WTC11 (cell line): ENCODE results near the gene SLX4. TPM values are rescaled to one million over a fixed set of nuclear protein-coding genes. Genes with fewer than 3 reads are reported as not detected.
A peak's percentile ranks its signal among the peaks of the same experiment; 100 is the strongest.

Experiments
- ATAC-seq: fragments of 200-7000 bp; cut with Tn5 transposase; 2 replicates; pipeline ENCODE4 v1.10.0; 2021; ENCODE audit warnings: mild to moderate bottlenecking, moderate library complexity
- CTCF ChIA-PET: fragments of 300-600 bp; sonication (Branson Sonifier 250); formaldehyde crosslinking; loops from one replicate; lab custom pipeline; 2021; ENCODE audit warnings: antibody characterized with exemption; lab: Charles Lee
- POLR2A ChIA-PET: fragments of 350-600 bp; sonication (Branson Sonifier 250); formaldehyde crosslinking; loops from one replicate; lab custom pipeline; 2021; ENCODE audit warnings: antibody characterized with exemption; lab: Charles Lee
- DNase-seq: peaks from one replicate; pipeline ENCODE4 v3.0.0; 2021; ENCODE audit warnings: low spot score
- H3K27ac Mint-ChIP-seq: 2 replicates; pipeline ENCODE4 v1.8.0; 2021; ENCODE audit warnings: mixed read lengths
- H3K27me3 Mint-ChIP-seq: 2 replicates; pipeline ENCODE4 v1.8.0; 2021; ENCODE audit warnings: low read depth, mild to moderate bottlenecking, moderate library complexity, mixed read lengths
- H3K36me3 Mint-ChIP-seq: 2 replicates; pipeline ENCODE4 v1.8.0; 2021; ENCODE audit warnings: mixed read lengths
- H3K4me1 Mint-ChIP-seq: 2 replicates; pipeline ENCODE4 v1.8.0; 2022; ENCODE audit warnings: mixed read lengths
- H3K4me3 Mint-ChIP-seq: 2 replicates; pipeline ENCODE4 v1.8.0; 2021; ENCODE audit warnings: mild to moderate bottlenecking, moderate library complexity, mixed read lengths
- H3K9me3 Mint-ChIP-seq: 2 replicates; pipeline ENCODE4 v1.8.0; 2021; ENCODE audit warnings: mixed read lengths
- EMX1 ChIP-seq: fragments of 250-450 bp; sonication (Bioruptor Pico); IDR thresholded peaks from 2 replicates; pipeline ENCODE4 v1.8.0; 2021; ENCODE audit warnings: mild to moderate bottlenecking
- GABPB1 ChIP-seq: sonication (generic); formaldehyde crosslinking; IDR thresholded peaks from 2 replicates; pipeline ENCODE4 v1.8.1; 2023; ENCODE audit warnings: mild to moderate bottlenecking, missing genetic modification reagents
- HMGA2 ChIP-seq: fragments of 250-450 bp; sonication (Bioruptor Pico); IDR thresholded peaks from 2 replicates; pipeline ENCODE4 v1.4.0; 2021; ENCODE audit warnings: mild to moderate bottlenecking, moderate library complexity
- NR1H2 ChIP-seq: sonication (generic); formaldehyde crosslinking; IDR thresholded peaks from 2 replicates; pipeline ENCODE4 v1.9.0; 2021; ENCODE audit warnings: mild to moderate bottlenecking, moderate library complexity, missing genetic modification reagents
- OVOL2 ChIP-seq: fragments of 250-450 bp; sonication (Bioruptor Pico); IDR thresholded peaks from 2 replicates; pipeline ENCODE4 v1.9.0; 2021; ENCODE audit warnings: mild to moderate bottlenecking, borderline replicate concordance
- SP1 ChIP-seq: sonication (generic); formaldehyde crosslinking; conservative IDR thresholded peaks from 2 replicates; pipeline ENCODE4 v1.8.1; 2022; ENCODE audit warnings: missing genetic modification reagents
- ZBTB21 ChIP-seq: sonication (generic); formaldehyde crosslinking; IDR thresholded peaks from 2 replicates; pipeline ENCODE4 v1.8.1; 2023; ENCODE audit warnings: mild to moderate bottlenecking, missing genetic modification reagents, borderline replicate concordance
- ZNF423 ChIP-seq: fragments of 250-450 bp; sonication (Bioruptor Pico); IDR thresholded peaks from 2 replicates; pipeline ENCODE4 v2.1.2; 2022; ENCODE audit warnings: mild to moderate bottlenecking, moderate library complexity
- total RNA-seq: library from RNA; stranded (reverse); gene quantifications from 3 replicates; pipeline ENCODE4 v1.2.3, GENCODE V29; 2021
- TF ChIP-seq, protein P1 (sequence below): sonication (generic); formaldehyde crosslinking; IDR thresholded peaks from 2 replicates; pipeline ENCODE4 v1.8.0; 2022; ENCODE audit warnings: mild to moderate bottlenecking, missing genetic modification reagents
- TF ChIP-seq, protein P2 (sequence below): sonication (generic); formaldehyde crosslinking; IDR thresholded peaks from 2 replicates; pipeline ENCODE4 v1.8.0; 2023; ENCODE audit warnings: mild to moderate bottlenecking, missing genetic modification reagents
- TF ChIP-seq, protein P3 (sequence below): sonication (generic); formaldehyde crosslinking; IDR thresholded peaks from 2 replicates; pipeline ENCODE4 v1.8.0; 2022; ENCODE audit warnings: mild to moderate bottlenecking, missing genetic modification reagents
- TF ChIP-seq, protein P4 (sequence below): sonication (generic); formaldehyde crosslinking; IDR thresholded peaks from 2 replicates; pipeline ENCODE4 v1.8.1; 2022; ENCODE audit warnings: mild to moderate bottlenecking, moderate library complexity, missing genetic modification reagents
- TF ChIP-seq, protein P5 (sequence below): sonication (generic); formaldehyde crosslinking; conservative IDR thresholded peaks from 2 replicates; pipeline ENCODE4 v1.8.1; 2023; ENCODE audit warnings: mild to moderate bottlenecking, low read depth, missing genetic modification reagents, moderate library complexity
- TF ChIP-seq, protein P6 (sequence below): sonication (generic); formaldehyde crosslinking; IDR thresholded peaks from 2 replicates; pipeline ENCODE4 v1.8.0; 2023; ENCODE audit warnings: missing genetic modification reagents, mild to moderate bottlenecking, borderline replicate concordance
- TF ChIP-seq, protein P7 (sequence below): sonication (generic); formaldehyde crosslinking; IDR thresholded peaks from 2 replicates; pipeline ENCODE4 v1.8.1; 2022; ENCODE audit warnings: low read depth, missing genetic modification reagents, borderline replicate concordance

Gene SLX4
- total RNA-seq, 1 experiment from 2014 or later: 16.7 TPM

DNA sequence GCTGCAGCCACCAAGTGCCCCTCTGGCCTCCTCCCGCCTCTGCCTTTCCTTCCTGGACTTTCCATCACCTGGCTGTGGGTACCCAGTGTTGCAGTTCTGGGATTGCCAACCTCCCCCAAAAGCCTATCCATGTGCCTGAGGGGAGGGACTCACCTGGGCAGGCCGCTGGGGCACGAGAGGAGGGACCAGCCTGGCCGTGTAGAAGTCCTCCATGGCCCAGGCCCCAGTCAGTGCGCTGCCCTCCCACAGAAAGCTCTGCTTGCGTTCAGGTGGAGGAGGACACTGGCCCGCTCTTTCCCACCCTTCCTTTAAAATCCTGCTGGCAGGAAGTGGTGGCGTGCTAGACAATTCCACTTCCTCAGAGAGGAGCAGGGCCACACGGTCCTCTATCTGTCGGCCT, 14.2 kb downstream of the SLX4 start (continued):
- TF ChIP-seq, protein P1, sequence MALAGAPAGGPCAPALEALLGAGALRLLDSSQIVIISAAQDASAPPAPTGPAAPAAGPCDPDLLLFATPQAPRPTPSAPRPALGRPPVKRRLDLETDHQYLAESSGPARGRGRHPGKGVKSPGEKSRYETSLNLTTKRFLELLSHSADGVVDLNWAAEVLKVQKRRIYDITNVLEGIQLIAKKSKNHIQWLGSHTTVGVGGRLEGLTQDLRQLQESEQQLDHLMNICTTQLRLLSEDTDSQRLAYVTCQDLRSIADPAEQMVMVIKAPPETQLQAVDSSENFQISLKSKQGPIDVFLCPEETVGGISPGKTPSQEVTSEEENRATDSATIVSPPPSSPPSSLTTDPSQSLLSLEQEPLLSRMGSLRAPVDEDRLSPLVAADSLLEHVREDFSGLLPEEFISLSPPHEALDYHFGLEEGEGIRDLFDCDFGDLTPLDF: no peak
- no peak for TF ChIP-seq ZNF423 (CRISPR knock-in tag)
- TF ChIP-seq, all 79 proteins: peak for 0

DNA sequence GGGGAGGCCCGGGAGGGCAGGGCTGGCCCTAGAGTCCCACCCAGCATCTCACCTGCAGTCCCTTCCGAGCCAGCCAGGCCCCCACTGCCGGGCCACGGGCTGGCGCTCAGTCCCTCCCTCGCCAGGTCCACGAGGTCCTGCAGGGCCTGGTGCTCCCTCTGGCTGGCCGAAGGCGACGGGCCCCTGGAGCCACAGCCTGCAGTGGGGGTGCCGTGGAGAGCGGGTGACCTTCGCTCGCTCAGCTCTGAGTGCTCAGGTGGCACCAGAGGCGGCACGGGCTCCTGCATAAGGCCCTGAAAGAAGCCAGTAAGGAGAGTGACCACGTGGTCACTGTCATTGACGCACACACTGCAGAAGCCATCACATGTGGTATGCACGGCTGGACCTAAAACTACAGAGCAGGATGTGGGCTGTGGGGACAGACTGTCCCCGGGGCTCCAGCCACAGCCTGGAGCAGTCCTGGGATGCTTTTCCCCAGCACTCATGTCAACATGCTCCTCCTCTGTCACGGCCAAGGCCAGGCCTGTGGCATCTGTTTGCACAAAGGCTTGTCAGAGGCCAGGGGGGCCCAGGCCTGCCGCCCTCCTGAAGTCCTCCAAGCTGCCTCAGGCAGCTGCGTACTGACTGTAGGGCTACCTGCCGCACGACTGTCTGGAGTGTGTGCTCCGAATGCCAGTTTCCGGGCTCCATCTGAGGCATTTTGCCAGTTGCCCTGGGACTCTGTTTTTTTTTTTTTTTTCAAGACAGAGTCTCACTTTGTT, 15.1 kb downstream of the SLX4 start:
- H3K27me3 Mint-ChIP-seq: no peaks in the 10 kb centered on the region
- no peaks in the 10 kb centered on the region for H3K4me1 Mint-ChIP-seq
- ATAC-seq (no peak), DNase-seq (no peak)
- ChIA-PET POLR2A (no interaction called here), CTCF (interaction anchor here (0.6 kb wide), 1 partner anchor 560 kb away, joined by 4 read pairs; the partner anchor contains the start of gene BICDL2)
- peaks cover 20% of the 10 kb centered on the region for H3K9me3 Mint-ChIP-seq
- TF ChIP-seq, protein P2, sequence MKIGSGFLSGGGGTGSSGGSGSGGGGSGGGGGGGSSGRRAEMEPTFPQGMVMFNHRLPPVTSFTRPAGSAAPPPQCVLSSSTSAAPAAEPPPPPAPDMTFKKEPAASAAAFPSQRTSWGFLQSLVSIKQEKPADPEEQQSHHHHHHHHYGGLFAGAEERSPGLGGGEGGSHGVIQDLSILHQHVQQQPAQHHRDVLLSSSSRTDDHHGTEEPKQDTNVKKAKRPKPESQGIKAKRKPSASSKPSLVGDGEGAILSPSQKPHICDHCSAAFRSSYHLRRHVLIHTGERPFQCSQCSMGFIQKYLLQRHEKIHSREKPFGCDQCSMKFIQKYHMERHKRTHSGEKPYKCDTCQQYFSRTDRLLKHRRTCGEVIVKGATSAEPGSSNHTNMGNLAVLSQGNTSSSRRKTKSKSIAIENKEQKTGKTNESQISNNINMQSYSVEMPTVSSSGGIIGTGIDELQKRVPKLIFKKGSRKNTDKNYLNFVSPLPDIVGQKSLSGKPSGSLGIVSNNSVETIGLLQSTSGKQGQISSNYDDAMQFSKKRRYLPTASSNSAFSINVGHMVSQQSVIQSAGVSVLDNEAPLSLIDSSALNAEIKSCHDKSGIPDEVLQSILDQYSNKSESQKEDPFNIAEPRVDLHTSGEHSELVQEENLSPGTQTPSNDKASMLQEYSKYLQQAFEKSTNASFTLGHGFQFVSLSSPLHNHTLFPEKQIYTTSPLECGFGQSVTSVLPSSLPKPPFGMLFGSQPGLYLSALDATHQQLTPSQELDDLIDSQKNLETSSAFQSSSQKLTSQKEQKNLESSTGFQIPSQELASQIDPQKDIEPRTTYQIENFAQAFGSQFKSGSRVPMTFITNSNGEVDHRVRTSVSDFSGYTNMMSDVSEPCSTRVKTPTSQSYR (CRISPR knock-in tag): no peak
- 0 out of 2 replicates have a peak, but pooled peaks have one; percentile 56 for TF ChIP-seq GABPB1 (CRISPR knock-in tag)
- TF ChIP-seq ZBTB21 (CRISPR knock-in tag): no peak
- TF ChIP-seq HMGA2 (CRISPR knock-in tag): no peak
- TF ChIP-seq, protein P3, sequence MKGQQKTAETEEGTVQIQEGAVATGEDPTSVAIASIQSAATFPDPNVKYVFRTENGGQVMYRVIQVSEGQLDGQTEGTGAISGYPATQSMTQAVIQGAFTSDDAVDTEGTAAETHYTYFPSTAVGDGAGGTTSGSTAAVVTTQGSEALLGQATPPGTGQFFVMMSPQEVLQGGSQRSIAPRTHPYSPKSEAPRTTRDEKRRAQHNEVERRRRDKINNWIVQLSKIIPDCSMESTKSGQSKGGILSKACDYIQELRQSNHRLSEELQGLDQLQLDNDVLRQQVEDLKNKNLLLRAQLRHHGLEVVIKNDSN (CRISPR knock-in tag): no peak
- no peak for TF ChIP-seq EMX1 (CRISPR knock-in tag)
- H3K4me3 Mint-ChIP-seq: no peak overlapping the region
- H3K27ac Mint-ChIP-seq: no peak overlapping the region
- H3K36me3 Mint-ChIP-seq: peaks cover 54% of the 10 kb centered on the region

DNA sequence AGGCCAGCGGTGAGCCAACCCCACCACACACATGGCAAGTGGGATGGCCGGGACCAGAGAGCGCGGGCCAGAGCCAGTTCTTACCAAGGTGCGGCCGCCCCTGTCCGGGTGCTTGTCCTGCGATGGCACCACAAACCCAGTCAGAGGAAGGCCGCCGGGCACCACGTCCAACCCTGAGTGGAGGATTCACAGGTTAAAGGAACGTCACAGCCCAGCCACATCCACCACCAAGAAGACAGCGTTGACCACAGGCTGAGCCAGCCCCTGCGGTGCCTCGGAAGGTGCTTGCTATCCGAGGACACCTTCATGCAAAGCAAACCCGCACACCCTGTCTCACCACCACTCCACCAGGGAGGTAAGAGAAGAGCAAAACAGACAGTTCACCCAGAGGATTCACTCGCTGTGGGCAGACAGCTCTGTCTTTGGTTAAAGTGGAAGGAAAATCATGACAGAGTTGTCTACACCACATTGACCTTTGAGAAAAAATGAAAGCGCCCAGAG, 15.8 kb downstream of the SLX4 start:
- H3K4me3 Mint-ChIP-seq: no peak overlapping the region
- no peak for ATAC-seq
- POLR2A ChIA-PET: no interaction called here
- TF ChIP-seq, protein P4, sequence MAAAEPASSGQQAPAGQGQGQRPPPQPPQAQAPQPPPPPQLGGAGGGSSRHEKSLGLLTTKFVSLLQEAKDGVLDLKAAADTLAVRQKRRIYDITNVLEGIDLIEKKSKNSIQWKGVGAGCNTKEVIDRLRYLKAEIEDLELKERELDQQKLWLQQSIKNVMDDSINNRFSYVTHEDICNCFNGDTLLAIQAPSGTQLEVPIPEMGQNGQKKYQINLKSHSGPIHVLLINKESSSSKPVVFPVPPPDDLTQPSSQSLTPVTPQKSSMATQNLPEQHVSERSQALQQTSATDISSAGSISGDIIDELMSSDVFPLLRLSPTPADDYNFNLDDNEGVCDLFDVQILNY (CRISPR knock-in tag): no peak
- TF ChIP-seq OVOL2 (CRISPR knock-in tag) (no peak), SP1 (no peak), HMGA2 (CRISPR knock-in tag) (no peak), NR1H2 (no peak)
- TF ChIP-seq, protein P5, sequence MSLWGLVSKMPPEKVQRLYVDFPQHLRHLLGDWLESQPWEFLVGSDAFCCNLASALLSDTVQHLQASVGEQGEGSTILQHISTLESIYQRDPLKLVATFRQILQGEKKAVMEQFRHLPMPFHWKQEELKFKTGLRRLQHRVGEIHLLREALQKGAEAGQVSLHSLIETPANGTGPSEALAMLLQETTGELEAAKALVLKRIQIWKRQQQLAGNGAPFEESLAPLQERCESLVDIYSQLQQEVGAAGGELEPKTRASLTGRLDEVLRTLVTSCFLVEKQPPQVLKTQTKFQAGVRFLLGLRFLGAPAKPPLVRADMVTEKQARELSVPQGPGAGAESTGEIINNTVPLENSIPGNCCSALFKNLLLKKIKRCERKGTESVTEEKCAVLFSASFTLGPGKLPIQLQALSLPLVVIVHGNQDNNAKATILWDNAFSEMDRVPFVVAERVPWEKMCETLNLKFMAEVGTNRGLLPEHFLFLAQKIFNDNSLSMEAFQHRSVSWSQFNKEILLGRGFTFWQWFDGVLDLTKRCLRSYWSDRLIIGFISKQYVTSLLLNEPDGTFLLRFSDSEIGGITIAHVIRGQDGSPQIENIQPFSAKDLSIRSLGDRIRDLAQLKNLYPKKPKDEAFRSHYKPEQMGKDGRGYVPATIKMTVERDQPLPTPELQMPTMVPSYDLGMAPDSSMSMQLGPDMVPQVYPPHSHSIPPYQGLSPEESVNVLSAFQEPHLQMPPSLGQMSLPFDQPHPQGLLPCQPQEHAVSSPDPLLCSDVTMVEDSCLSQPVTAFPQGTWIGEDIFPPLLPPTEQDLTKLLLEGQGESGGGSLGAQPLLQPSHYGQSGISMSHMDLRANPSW (CRISPR knock-in tag): no peak
- TF ChIP-seq, protein P1: no peak
- TF ChIP-seq, protein P6, sequence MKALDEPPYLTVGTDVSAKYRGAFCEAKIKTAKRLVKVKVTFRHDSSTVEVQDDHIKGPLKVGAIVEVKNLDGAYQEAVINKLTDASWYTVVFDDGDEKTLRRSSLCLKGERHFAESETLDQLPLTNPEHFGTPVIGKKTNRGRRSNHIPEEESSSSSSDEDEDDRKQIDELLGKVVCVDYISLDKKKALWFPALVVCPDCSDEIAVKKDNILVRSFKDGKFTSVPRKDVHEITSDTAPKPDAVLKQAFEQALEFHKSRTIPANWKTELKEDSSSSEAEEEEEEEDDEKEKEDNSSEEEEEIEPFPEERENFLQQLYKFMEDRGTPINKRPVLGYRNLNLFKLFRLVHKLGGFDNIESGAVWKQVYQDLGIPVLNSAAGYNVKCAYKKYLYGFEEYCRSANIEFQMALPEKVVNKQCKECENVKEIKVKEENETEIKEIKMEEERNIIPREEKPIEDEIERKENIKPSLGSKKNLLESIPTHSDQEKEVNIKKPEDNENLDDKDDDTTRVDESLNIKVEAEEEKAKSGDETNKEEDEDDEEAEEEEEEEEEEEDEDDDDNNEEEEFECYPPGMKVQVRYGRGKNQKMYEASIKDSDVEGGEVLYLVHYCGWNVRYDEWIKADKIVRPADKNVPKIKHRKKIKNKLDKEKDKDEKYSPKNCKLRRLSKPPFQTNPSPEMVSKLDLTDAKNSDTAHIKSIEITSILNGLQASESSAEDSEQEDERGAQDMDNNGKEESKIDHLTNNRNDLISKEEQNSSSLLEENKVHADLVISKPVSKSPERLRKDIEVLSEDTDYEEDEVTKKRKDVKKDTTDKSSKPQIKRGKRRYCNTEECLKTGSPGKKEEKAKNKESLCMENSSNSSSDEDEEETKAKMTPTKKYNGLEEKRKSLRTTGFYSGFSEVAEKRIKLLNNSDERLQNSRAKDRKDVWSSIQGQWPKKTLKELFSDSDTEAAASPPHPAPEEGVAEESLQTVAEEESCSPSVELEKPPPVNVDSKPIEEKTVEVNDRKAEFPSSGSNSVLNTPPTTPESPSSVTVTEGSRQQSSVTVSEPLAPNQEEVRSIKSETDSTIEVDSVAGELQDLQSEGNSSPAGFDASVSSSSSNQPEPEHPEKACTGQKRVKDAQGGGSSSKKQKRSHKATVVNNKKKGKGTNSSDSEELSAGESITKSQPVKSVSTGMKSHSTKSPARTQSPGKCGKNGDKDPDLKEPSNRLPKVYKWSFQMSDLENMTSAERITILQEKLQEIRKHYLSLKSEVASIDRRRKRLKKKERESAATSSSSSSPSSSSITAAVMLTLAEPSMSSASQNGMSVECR (CRISPR knock-in tag): no peak
- TF ChIP-seq, protein P7, sequence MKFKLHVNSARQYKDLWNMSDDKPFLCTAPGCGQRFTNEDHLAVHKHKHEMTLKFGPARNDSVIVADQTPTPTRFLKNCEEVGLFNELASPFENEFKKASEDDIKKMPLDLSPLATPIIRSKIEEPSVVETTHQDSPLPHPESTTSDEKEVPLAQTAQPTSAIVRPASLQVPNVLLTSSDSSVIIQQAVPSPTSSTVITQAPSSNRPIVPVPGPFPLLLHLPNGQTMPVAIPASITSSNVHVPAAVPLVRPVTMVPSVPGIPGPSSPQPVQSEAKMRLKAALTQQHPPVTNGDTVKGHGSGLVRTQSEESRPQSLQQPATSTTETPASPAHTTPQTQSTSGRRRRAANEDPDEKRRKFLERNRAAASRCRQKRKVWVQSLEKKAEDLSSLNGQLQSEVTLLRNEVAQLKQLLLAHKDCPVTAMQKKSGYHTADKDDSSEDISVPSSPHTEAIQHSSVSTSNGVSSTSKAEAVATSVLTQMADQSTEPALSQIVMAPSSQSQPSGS: no peak

More for the DNA sequence above, 15.8 kb downstream of the SLX4 start:
- Mint-ChIP-seq H3K27me3 (no peaks in the 10 kb centered on the region), H3K9me3 (peaks cover 14% of the 10 kb centered on the region), H3K4me1 (no peaks in the 10 kb centered on the region), H3K36me3 (peaks cover 52% of the 10 kb centered on the region), H3K27ac (0 out of 2 replicates have a peak overlapping the region, but pooled peaks have one; percentile 70)
- CTCF ChIA-PET: interaction anchor here (0.6 kb wide), 1 partner anchor 559 kb away, joined by 4 read pairs; the partner anchor contains the start of gene BICDL2
- DNase-seq: no peak
